Measurements from ENCODE around the gene LIN54.

GRCh38 chr4:82909326-82909725 lies 101.3 kb downstream of the LIN54 start:
- TF ChIP-seq POLR2A (IDR thresholded peaks at IDR 0.05): no peak
- no peak for TF ChIP-seq CTCF (IDR thresholded peaks at IDR 0.05)
- TF ChIP-seq EP300 (IDR thresholded peaks at IDR 0.05): no peak
